H1 (cell line): Measurements from ENCODE around the gene DTX4.

Experiments
- CTCF ChIP-seq, 3 experiments: IDR thresholded peaks; 1 replicate in 2 of 3; 2 replicates in 1 of 3; pipeline versions ENCODE4 v1.5.1 to v1.6.1; 2011; ENCODE audit warnings: low read length in 3 of 3, mild to moderate bottlenecking in 3 of 3, inconsistent platforms in 2 of 3, low read depth in 1 of 3, moderate library complexity in 1 of 3; ENCODE audit not compliant: insufficient read depth in 1 of 3; ENCODE audit errors: control extremely low read depth in 1 of 3
- GABPA ChIP-seq: IDR thresholded peaks from 2 replicates; pipeline ENCODE4 v1.6.1; 2011; ENCODE audit warnings: mild to moderate bottlenecking, low read length, moderate library complexity, borderline replicate concordance; ENCODE audit not compliant: insufficient read depth
- POLR2A ChIP-seq, 2 experiments: IDR thresholded peaks; 1 replicate in 1 of 2; 2 replicates in 1 of 2; pipeline ENCODE4 v1.6.1; 2011; ENCODE audit warnings: low read depth in 2 of 2, low read length in 2 of 2, mild to moderate bottlenecking in 2 of 2; ENCODE audit errors: control extremely low read depth in 1 of 2
- RAD21 ChIP-seq, 2 experiments: IDR thresholded peaks in 1 of 2; conservative IDR thresholded peaks in 1 of 2; 2 replicates each; pipeline ENCODE4 v1.6.1; 2011; ENCODE audit warnings: low read depth in 2 of 2, low read length in 2 of 2, improper control_type of control experiment in 1 of 2, inconsistent platforms in 1 of 2, mild to moderate bottlenecking in 1 of 2, moderate library complexity in 1 of 2
- RFX5 ChIP-seq: IDR thresholded peaks from 2 replicates; pipeline ENCODE4 v1.6.1; 2011; ENCODE audit warnings: low read depth, low read length, improper control_type of control experiment, borderline replicate concordance
- RNF2 ChIP-seq: fragments of 200-900, 300-1000 bp; sonication (generic); IDR thresholded peaks from 2 replicates; pipeline ENCODE4 v1.7.1; 2016; ENCODE audit warnings: borderline replicate concordance, low read depth, mild to moderate bottlenecking, antibody characterized with exemption, low read length; ENCODE audit not compliant: poor library complexity, severe bottlenecking; ENCODE audit errors: missing control alignments
- USF2 ChIP-seq: IDR thresholded peaks from 2 replicates; pipeline ENCODE4 v1.6.1; 2011; ENCODE audit warnings: low read length, improper control_type of control experiment

GRCh38 chr11:59219836-59220235 is 47.9 kb downstream of the DTX4 start:
- TF ChIP-seq USF2: no peak
- no peak for TF ChIP-seq CTCF (IDR thresholded peaks at IDR 0.05; ENCODE audit: control extremely low read depth in 1 of 3, insufficient read depth in 1 of 3, low read depth in 1 of 3, low read length in 3 of 3)
- no peak for TF ChIP-seq RAD21 (IDR thresholded peaks at IDR 0.05 in 1 of 2, conservative IDR thresholded peaks at IDR 0.05 in 1 of 2; ENCODE audit: low read depth in 2 of 2, low read length in 2 of 2)
- TF ChIP-seq RNF2: no peak
- TF ChIP-seq POLR2A (IDR thresholded peaks at IDR 0.05; ENCODE audit: control extremely low read depth in 1 of 2, low read depth in 2 of 2, low read length in 2 of 2): no peak
- no peak for TF ChIP-seq GABPA
- TF ChIP-seq RFX5: no peak
